HL-60/S4 treated with retinoic acid at 250 ng/mL for 4 days and 3 days (cell line): Measurements from ENCODE around the gene ACSS1.

Experiments used
- in situ Hi-C: fragments of 300-500 bp; cut with MboI; formaldehyde crosslinking; loops from 2 replicates; pipeline ENCODE4 v1.7.0; 2022; ENCODE audit warnings: low sequenced_read_pairs

Gene ACSS1

GRCh38 chr20:25048519-25048952 is 9.4 kb downstream of the ACSS1 start:
- in situ Hi-C loops: loop anchor here (25.0 kb wide), 1 partner anchor 111 kb away; the partner anchor contains the start of gene CST7

GRCh38 chr20:25047766-25048165 is 10.2 kb downstream of the ACSS1 start:
- in situ Hi-C loops: loop anchor here (25.0 kb wide), 1 partner anchor 110 kb away; the partner anchor contains the start of gene CST7

DNA sequence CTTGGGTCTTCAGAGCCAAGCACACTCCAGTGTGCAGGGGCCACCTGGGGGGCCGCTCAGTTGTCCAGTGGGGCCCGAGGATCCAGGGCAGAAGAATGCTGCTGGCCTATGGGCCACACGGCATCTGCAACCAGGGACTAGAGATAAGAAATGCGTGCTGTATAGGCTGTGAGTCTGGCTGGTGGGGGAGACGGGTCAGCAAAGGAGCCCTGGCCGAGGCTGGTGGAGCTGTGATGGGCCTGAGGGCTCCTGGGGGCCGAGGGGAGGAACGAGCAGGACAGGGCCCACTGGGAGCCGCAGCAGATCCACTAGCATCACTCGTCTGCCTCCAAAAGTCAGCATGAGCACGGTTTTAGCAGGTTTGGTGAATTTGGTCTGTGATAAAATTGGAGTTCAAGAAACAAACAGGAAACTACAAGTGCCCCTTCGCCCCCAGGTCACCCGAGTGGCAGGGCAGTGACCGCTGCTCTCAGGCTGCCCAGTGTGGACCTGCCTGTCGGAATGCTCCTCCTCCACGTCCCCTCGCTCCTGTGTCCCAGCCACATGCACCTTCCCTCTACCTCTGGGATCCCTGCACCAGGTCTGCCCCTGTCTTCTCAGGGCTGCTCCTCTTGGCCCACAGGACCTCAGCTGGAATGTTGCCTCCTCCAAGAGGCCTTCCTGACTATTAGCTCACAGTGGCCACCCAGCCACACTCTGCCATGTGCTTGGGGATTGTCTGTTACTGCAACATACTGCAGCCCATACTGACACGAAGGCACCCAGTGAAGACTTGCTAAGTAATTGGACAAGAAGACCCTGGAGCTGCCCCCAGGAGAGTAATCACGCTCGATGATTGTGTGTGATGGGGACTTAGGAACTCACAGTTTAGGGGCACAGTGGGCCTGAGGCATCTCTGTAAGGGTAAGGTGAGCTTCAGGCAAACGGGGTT is 10.9 kb downstream of the ACSS1 start:
- in situ Hi-C loops: loop anchor here (25.0 kb wide), 1 partner anchor 110 kb away; the partner anchor contains the start of gene CST7

GRCh38 chr20:25046181-25046641 is 11.7 kb downstream of the ACSS1 start:
- in situ Hi-C loops: loop anchor here (25.0 kb wide), 1 partner anchor 109 kb away; the partner anchor contains the start of gene CST7

DNA sequence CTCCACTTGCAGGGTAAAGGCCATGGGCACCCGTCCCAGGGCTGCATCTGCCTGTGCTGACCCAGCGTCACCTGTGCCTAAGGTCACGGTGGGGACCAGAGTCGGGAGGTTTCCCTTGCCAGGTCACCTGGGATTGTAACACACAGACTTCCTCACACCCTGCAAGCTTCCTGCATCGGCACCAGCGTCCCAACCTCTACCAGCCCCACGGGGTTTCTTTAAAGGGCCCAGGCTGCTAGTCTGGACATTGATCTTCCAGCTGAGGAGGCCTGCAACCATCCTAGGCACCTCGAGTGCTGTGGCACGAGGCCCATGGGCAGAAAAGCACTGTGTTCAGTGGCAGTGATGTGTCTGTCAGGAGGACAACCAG is 12.6 kb downstream of the ACSS1 start:
- in situ Hi-C loops: loop anchor here (25.0 kb wide), 1 partner anchor 108 kb away; the partner anchor contains the start of gene CST7

GRCh38 chr20:25044660-25045342 is 13.1 kb downstream of the ACSS1 start:
- in situ Hi-C loops: loop anchor here (25.0 kb wide), 1 partner anchor 108 kb away; the partner anchor contains the start of gene CST7

DNA sequence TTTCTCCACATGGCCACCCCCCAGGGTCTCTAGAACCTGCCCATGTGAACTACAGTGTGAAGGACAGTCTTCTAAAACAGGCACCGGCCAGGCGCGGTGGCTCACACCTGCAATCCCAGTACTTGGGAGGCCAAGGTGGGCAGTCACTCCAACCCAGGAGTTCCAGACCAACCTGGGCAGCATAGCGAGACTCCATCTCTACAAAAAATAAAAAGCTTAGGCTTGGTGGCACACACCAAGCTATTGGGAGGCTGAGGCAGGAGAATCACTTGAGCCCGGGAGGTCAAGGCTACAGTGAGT is 13.7 kb downstream of the ACSS1 start:
- in situ Hi-C loops: loop anchor here (25.0 kb wide), 1 partner anchor 107 kb away; the partner anchor contains the start of gene CST7

- in situ Hi-C loops: loop anchor here (25.0 kb wide), 1 partner anchor 106 kb away; the partner anchor contains the start of gene CST7
These were observed 14.3 kb downstream of the ACSS1 start for GRCh38 chr20:25043499-25044260.

DNA sequence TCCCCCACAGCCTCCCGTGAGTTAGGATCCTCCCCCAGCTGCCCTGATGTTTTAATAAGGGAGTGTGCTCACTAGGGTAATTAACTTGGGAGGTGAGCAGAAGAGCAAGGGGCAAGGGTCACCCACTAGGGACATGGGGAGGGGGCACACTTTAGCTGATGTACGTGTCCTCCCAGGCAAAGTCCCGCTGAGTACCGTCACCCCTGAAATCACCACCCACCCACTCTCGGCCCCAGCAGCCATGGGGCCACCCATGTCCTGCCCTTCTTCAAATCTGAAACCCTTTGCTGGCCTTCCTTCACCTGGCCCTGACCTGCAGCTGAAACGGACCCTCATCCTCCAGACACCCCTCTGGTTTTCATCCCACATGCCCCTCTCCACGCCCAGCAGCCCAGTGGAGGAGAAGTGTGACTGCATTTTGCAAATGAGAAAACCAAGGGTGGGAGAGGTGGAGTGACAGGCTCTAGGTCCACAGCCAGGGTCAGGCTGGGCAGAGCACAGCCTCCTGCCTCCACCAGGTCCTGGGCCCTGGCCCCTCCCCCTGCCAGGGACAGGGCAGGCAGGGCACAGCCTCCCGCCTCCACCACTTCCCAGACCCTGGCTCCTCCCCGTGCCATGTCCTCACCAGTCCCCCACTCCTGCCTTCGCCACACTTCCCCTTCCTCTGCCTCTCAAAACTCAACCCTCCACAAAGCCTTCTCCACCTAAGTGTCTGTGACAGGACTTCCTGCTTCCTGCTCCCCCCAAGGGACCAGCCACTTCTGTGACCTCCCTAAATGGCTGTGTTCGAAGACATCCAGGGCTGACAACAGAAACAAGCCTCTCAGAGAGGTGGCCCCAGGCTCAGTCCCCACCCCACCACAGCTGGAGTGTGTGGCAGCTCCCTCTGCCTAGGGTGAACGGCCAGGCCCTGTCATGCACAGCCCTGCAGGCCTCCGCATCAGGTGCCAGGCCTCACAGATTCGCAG is 15.1 kb downstream of the ACSS1 start:
- in situ Hi-C loops: loop anchor here (25.0 kb wide), 1 partner anchor 106 kb away; the partner anchor contains the start of gene CST7

- in situ Hi-C loops: loop anchor here (25.0 kb wide), 1 partner anchor 105 kb away; the partner anchor contains the start of gene CST7
These were observed 16.0 kb downstream of the ACSS1 start for GRCh38 chr20:25041813-25042530.

GRCh38 chr20:25040438-25040831 is 17.5 kb downstream of the ACSS1 start:
- in situ Hi-C loops: loop anchor here (25.0 kb wide), 1 partner anchor 103 kb away; the partner anchor contains the start of gene CST7

DNA sequence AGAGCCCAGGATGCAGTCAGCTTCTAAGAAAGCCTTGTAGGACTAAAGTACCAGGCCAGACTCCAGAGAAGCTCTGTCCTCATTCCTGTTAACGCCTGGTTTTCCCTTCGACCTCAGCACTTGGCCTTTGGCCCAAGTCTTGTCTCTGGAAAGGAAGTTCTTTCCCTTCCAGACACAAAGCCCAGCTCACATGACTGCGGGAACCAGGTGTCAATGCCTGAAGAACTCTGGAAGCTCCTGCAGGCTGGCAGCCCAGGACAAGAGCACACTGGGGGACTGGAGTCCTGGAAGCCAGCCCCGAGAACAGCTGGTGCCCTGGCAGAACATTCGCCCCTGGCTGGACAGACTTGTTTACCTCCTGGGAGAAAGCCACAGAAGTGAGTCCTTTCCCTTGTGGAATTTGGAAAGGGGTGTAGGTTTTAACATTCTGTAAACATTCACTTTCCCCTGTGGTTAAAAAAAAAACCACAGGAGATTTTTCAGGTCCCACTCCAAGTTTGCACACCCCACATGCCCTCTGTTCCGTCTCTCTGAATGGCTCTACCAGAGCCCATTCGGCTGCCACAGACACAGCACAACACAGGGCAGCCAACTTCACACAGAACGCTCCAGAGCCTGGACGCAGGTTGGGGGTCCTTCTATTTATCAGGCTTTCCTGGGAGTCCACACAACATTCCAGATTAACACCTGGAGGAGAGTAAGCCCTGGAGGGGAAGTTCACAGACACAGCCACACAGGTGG is 18.1 kb downstream of the ACSS1 start:
- in situ Hi-C loops: loop anchor here (25.0 kb wide), 1 partner anchor 103 kb away; the partner anchor contains the start of gene CST7

DNA sequence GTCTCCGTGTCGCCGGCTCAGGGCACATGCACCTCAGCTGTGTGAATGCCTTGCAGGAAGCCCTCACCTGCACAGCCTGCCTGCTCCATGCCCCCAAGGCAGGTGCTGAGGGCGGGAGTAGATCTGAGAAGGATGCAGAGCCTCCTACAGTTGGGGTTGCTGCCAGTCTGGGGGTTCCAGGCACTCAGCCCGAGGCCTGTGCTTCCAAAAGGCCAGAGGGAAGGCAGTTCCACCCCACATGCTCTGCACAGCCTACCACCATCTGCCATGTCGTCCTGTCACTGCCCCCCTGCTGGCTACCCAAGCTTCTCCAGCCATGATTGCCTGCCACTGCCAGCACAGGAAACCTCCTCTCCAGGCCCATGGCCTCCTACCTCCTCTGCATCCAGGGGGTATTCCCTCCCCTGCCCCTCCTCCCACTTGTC is 19.3 kb downstream of the ACSS1 start:
- in situ Hi-C loops: loop anchor here (25.0 kb wide), 1 partner anchor 101 kb away; the partner anchor contains the start of gene CST7

GRCh38 chr20:25038103-25038410 is 19.9 kb downstream of the ACSS1 start:
- in situ Hi-C loops: loop anchor here (25.0 kb wide), 1 partner anchor 101 kb away; the partner anchor contains the start of gene CST7

DNA sequence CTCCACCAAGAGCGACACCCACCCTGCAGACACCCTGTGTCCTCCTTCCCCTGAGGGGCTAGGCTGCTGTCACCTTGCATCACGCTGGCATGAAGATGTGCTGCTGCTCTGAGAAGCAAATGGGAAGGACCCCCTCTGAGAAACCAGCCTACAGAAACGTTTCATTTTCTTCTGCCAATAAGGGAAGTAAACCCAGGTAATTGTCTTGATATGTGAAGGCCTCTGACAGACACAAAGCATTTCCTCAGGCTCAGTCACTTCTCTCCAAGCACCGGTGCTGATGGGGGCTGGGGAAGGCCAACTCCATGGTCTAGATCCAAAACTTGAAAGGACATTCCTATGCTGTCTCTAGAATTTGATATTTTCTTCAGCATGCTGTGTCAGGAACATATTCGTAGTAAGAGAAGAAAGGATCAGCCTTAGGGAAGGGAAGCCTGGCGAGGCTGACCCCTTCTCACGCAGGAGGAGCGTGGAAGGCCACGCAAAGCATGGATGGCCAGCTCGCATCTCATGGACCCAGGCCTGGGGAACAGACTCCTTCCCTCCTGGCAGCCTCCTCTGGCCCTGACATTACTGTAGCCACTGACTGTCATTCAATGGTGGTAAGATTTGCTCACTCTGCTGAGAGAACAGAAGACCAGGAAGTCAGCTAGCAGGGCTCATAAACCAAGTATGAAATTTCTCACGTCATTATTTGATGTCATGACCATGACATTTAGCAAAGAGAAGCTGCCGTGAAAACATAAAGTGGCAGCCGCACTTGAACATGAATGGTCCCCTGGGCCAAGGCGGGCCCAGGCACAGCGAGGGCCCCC is 20.4 kb downstream of the ACSS1 start:
- in situ Hi-C loops: loop anchor here (25.0 kb wide), 1 partner anchor 100 kb away; the partner anchor contains the start of gene CST7

- in situ Hi-C loops: loop anchor here (25.0 kb wide), 1 partner anchor 99 kb away; the partner anchor contains the start of gene CST7
These were observed 21.5 kb downstream of the ACSS1 start for GRCh38 chr20:25036331-25036936.
